Jurkat, Clone E6-1 (cell line): ENCODE results near the gene SENP8.

Source experiments
- DNase-seq: peaks from one replicate; pipeline ENCODE4 v3.0.0-alpha.2; 2011; ENCODE audit warnings: low read depth, low spot score
- H3K4me3 ChIP-seq: 2 replicates; pipeline ENCODE4 v1.5.1; 2011; ENCODE audit warnings: mild to moderate bottlenecking, low read length, control low read depth, moderate library complexity

SENP8 gene

GRCh38 chr15:72112116-72112515, 6.1 kb upstream of the SENP8 start:
- H3K4me3 ChIP-seq = no peak overlapping the region

GRCh38 chr15:72112805-72113204, 5.4 kb upstream of the SENP8 start:
- H3K4me3 ChIP-seq = no peak overlapping the region
- no peak for DNase-seq

More at GRCh38 chr15:72112116-72112515, 6.1 kb upstream of the SENP8 start:
- DNase-seq = no peak

GRCh38 chr15:72113347-72114031, 4.7 kb upstream of the SENP8 start:
- no peak overlapping the region for H3K4me3 ChIP-seq
- DNase-seq = no peak

DNA sequence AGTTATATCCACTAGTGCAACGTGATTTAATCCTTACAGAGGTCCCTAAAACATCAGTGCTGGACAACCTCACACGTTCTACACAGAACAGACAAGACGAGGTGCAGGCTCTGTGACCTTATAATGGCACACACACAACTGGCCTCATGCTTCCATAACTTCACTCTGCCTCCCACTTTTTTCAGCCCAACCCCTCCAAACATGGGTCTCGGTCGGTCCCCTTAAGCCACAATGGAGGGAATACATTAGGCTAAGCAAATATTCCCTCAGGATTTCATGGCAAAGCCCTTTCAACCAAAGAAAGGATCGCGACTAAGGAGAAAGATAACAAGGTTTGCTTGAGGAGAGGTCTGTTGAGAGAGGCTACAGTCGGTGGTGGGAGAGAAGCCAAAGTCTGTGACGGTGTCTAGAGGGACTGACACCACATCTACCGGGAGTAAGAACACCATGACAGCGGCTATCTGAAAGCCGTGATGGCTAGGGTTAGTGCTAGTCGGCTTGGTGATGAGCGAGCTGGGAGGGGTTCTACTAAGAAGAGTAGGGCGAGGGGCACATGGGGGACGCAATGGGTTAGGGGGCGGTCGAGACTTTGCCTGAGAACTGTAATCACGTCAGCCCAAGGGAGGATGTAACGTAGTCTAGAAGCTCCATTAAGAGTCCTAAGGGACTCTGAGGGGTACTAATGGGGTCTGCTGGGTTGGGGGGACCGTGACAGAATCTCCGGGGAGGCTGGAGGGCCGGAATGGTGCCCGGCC, 1.3 kb upstream of the SENP8 start:
- peak; percentile 6 for DNase-seq
- peak overlapping the region; percentile 78 for H3K4me3 ChIP-seq

DNA sequence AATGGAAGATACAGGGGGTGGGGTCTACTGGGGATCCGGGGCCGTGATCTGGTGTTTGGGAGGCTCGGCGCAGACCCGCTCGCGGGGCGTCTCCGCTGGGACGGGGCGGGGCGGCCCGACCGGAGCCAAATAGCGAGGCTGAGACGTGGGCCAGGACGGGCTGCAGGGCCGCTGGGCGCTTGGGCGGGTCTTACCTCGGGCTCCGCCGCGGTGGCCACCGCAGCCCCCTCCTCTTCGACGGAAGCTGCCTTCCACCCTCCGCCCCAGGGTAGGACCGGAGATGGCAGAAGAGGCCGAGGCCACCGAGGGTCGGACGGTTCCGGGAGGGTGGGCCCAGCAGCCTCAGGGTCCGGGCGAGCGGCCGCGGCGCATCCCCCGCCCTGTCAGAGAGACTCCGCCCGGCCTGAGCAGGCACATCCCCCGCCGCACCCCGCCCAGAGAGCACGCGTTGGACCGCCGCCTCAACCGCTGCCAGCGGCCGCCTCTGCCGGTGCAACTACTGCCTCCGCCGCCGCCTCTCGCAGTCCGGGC, 652 bp upstream of the SENP8 start:
- H3K4me3 ChIP-seq = peak overlapping the region; percentile 78
- DNase-seq = no peak

- DNase-seq = no peak
- no peak overlapping the region for H3K4me3 ChIP-seq
Observed at GRCh38 chr15:72124218-72124617, 6.0 kb downstream of the SENP8 start.

DNA sequence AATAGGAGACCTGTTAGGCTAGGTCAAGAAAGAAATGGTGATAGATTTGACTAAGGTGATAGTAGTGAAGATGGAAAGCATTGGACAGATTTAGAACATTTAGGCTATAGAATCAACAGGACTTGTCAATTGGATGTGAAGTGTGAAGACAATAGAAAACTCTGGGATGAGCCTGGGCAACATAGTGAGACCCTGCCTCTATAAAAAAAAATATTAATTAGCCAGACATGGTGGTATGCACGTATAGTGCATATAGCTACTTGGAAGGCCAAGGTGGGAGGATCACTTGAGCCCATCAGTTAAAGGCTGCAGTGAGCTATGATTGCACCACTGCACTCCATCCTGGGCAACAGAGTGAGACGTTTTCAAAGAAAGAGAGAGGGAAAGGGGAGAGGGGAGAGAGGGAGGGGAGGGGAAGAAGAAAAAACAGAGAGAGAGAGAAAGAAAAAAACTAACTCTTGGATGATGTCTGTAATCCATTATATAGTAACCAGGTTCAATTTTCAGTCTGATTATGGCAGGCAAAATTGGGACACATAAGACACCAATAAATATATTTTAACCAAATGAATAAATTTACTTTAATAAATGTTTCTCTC, 9.6 kb downstream of the SENP8 start:
- no peak overlapping the region for H3K4me3 ChIP-seq
- no peak for DNase-seq

DNA sequence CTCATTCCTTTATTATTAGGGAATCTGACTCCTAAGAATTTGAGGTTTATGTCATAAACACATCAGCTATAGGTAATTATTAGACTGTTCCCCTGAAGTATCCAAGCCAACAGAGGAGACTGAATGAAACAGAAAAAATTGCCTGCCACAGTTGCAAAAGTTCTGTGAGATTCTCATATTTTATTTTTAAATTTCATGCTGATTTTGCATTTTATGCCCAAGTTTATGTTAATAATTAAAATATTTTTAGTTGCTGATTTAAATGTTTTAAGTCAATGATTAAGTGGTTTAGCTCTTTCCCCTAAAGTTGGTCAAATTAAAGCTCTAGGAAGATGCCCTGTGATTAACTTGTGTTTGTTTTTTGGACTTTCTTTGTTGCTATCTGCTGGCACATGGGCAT, 10.2 kb downstream of the SENP8 start:
- no peak overlapping the region for H3K4me3 ChIP-seq
- DNase-seq = no peak

GRCh38 chr15:72130272-72130671, 12.1 kb downstream of the SENP8 start:
- H3K4me3 ChIP-seq = no peak overlapping the region
- DNase-seq = no peak

GRCh38 chr15:72131922-72132321, 13.7 kb downstream of the SENP8 start:
- DNase-seq = no peak

GRCh38 chr15:72133211-72133610, 15.0 kb downstream of the SENP8 start:
- H3K4me3 ChIP-seq = no peak overlapping the region
- DNase-seq = no peak

More at GRCh38 chr15:72131922-72132321, 13.7 kb downstream of the SENP8 start:
- H3K4me3 ChIP-seq = no peak overlapping the region

DNA sequence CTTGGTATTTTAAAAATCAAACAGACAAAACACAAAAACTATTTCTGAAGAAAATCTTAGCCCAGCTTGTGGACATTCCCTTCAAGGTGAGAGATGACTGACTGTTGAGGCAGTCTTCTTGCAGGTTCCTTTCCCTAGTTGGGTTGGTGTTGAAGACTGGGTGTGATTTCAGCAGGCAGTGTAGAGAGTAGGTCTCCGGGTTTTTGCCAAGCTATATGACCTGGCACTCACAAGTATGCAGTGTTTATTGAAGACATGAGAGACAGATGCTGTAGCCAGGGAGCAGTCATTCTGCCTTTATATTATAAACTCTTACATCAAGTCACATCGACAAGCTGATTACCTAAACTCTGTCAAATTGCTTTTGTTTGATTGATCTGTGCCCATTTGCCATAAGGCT, 17.5 kb downstream of the SENP8 start:
- DNase-seq = no peak
- H3K4me3 ChIP-seq = no peak overlapping the region

- no peak overlapping the region for H3K4me3 ChIP-seq
- no peak for DNase-seq
Observed at GRCh38 chr15:72136170-72137051, 18.2 kb downstream of the SENP8 start.

DNA sequence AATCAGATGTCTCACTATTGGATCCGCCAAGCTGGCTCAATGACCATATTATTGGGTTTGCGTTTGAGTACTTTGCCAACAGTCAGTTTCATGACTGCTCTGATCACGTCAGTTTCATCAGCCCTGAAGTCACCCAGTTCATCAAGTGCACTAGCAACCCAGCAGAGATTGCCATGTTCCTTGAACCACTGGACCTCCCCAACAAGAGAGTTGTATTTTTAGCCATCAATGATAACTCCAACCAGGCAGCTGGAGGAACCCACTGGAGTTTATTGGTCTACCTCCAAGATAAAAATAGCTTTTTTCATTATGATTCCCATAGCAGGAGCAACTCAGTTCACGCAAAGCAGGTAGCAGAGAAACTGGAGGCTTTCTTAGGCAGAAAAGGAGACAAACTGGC, 21.5 kb downstream of the SENP8 start:
- no peak for DNase-seq

DNA sequence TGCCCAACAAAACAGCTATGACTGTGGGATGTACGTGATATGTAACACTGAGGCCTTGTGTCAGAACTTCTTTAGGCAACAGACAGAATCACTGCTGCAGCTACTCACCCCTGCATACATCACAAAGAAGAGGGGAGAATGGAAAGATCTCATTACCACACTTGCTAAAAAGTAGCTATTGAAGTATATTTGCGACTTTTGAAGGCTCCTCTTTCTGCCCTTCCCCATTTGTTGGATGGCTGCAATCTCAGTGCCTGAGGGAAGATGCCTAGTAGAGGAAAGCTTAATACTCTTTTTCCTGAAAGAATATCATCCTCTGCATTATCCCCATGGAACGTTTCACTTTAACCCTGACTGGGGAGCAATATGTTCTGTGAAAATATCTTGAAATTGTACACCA, 21.9 kb downstream of the SENP8 start:
- no peak for DNase-seq

More for the DNA sequence above, 21.5 kb downstream of the SENP8 start:
- no peak overlapping the region for H3K4me3 ChIP-seq

GRCh38 chr15:72141171-72142084, 23.2 kb downstream of the SENP8 start:
- no peak for DNase-seq
- H3K4me3 ChIP-seq = no peak overlapping the region

More for the DNA sequence above, 21.9 kb downstream of the SENP8 start:
- no peak overlapping the region for H3K4me3 ChIP-seq

DNA sequence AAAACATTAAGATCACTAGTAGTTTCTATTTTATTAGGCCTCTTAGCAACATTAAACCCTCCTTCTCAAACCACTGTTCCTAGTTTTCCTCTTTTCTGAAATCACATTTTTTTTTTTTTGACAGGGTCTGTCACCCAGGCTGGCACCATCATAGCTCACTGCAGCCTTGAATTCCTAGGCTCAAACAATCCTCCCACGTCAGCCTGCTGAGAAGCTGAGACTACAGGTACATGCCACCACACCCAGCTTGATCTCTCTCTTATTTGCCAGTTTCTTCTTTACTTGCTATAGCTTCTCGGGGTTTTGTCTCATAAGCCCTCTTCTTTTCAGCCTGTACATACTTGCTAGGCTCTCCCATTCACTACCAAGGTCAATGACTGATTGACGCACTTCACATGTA, 28.0 kb downstream of the SENP8 start:
- no peak for DNase-seq
- H3K4me3 ChIP-seq = no peak overlapping the region

DNA sequence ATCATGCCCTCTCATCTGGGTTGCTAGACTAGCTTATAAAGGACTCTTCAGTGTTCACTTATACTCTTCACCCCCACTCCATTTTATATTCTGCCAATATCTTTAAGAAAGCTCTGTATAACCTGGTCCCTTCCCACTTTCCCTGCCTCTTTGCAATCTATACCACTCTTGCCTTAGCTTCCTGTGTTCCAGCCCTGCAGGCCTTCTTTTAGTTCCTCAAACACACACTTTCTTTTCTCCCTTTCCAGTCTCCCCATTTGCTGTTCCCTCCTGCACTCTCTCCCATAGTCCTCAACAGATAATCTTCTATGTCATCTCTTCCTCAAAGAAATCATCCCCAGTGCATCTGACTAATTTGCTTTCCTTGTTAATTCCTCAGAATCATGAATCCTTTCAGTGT, 28.7 kb downstream of the SENP8 start:
- no peak overlapping the region for H3K4me3 ChIP-seq
- DNase-seq = no peak
